HG03097 (cell line): ENCODE data around the gene B9D1.
"Not testable (repeated sequence)": the region's sequence is repeated elsewhere in the genome, so short reads cannot be mapped to it uniquely, and the experiment has no call there.

Source experiments
- ATAC-seq: cut with Tn5 transposase; IDR thresholded peaks from one replicate; pipeline ENCODE4 v1.9.1; 2021; ENCODE audit not compliant: unreplicated experiment, low FRiP score

B9D1 gene

DNA sequence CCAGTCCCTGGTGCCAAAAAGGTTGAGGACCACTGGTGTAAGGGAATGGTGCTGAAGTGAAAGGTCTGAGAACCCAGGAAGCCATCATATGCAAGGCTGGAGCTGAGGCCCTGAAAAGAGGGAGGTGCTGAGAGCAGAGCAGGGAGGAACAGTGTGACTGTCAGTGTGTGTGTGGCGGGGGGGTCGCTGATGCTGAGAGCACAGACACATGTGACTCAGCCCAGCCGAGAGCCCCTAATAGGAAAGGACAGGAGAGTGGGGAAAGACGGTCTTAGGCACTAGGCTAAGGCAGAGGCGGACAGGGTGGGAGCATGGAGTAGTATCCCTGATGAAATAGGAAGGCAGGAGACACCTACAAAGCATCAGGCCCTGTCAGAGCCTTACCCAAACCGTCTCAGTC lies 1.2 kb downstream of the B9D1 start:
- ATAC-seq = no peak

DNA sequence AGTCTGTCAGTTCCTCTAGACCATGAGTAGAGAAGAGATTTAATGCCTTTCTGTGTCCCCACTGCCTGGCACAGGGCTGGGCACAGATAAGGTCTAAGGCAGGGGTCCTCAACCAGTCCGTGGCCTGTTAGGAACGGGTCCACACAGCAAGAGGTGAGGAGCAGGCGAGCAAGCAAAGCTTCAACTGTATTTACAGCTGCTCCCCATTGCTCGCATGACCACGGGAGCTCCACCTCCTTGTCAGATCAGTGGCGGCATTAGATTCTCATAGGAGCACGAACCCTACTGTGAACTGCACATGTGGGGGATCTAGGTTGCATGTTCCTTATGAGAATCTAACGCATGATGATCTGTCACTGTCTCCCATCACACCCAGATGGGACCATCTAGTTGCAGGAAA lies 1.8 kb downstream of the B9D1 start:
- no peak for ATAC-seq

DNA sequence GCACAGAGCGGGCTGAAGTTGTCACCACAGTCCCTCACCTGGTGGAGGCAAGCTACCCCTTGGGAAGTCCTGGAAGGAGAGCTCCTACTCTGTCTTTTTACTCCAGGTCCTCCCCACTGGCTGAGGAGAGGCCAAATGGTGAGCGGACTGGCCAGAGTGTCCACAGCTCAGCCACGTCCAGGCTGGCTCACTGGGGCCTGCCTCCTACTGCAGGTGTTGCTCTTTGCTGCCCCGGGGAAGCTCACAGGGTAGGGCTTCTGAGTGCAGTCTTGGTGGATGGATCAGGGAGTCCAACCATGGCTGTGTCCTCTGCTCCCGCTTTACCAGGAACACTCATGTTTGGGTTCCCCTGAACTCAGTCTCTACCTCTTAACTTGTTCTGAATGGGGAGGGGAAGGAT lies 2.7 kb downstream of the B9D1 start:
- no peak for ATAC-seq

DNA sequence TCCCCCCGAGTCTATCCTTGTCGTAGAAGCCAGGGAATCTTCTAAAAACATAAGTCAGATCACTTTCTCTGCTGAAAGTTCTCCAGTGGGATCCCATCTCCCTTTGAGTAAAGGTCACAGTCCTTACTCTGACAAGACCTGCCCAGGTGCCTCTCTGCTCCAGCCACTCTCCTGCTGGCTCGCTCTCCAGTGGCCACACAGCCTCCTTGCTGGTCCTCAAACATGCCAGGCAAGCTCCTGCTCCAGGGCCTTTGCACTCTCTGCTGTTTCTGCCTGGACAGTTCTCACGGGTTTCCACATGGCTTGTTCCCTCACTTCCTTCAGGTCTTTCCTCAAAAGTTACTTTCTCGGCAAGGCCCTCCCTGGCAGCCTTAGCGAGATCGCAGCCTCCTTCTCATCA lies 3.4 kb downstream of the B9D1 start:
- no peak for ATAC-seq

DNA sequence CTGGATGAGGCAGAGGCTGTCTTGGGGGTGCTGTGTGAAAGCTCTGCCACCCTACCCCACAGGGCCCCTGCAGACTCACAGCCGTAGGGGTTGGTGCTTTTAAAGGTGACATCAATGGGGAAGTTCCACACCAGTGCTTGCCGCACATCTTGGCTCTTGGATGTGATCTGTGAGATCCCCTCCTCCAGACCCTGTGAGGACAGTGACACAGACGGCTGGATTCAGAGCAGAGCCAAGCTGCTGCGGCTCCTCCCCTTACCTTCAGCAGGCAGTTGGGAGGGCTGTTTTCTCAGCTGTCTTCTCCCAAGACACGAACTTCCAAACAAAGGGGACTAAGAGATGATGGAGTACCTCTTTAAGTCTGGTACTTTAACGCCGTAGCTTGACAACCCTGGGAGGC lies 4.8 kb downstream of the B9D1 start:
- no peak for ATAC-seq

DNA sequence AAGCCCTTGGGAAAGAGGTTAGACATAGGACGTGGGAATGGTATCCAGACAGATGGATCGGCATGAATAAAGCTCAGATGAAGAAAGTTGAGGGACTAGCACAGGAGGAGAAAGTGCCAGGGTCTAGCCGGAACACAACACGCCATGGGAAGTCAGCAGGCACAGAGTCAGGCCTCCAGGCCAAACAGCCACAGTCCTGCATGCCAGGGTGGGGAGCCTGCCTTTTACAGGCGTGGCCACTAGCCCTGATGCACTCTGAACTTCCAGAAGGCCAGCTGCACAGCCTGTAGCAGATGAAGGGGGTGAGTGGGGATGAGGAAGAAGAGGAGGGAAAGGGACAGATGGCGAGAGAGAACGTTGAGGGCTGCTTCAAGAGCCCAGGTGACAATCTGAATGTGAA lies 5.2 kb downstream of the B9D1 start:
- no peak for ATAC-seq

DNA sequence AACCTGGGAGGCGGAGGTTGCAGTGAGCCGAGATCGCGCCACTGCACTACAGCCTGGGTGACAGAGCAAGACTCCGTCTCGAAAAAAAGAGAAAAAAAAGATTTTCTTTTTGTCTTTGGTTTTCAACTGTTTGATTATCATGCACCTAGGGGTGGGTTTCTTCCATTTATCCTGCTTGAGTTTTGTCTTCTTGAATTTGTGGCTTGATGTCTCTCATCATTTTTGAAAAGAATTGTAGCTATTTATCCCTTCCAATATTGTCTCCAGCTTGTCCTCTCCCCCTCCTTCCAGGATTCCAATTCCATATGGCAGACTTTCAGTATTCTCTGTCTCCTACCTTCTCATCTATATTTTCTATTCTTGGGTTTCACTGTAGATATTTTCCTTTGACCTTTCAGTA lies 7.8 kb downstream of the B9D1 start:
- ATAC-seq = no peak

DNA sequence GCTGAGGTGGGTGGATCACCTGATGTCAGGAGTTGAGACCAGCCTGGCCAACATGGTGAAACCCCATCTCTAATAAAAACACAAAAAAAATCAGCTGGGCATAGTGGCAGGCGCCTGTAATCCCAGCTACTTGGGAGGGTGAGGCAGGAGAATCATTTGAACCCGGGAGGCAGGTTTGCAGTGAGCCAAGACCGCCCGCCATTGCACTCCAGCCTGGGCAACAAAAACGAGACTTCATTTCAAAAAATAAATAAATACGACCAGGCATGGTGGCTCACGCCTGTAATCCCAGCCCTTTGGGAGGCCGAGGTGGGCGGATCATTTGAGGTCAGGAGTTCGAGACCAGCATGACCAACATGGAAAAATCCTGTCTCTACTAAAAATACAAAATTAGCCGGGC lies 9.1 kb downstream of the B9D1 start:
- ATAC-seq = not testable (repeated sequence)

DNA sequence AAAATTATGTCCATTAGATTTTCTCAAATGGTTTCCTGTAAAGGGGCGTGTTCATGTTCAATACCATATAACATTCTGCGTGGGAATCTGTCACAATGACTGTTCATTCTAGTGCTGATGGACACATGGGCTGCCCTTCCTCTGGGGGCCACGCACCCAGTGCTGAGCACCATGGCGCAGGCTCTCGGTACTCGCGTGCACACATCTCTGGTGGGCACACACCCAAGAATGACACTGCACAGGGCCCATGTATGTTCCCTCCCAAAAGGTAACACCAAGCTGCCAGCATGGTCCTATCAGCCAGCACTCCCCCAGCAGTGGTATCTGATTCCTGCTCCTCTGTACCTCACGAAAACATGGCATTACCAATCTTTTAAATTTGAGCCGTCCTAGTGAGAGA lies 13.7 kb downstream of the B9D1 start:
- no peak for ATAC-seq

DNA sequence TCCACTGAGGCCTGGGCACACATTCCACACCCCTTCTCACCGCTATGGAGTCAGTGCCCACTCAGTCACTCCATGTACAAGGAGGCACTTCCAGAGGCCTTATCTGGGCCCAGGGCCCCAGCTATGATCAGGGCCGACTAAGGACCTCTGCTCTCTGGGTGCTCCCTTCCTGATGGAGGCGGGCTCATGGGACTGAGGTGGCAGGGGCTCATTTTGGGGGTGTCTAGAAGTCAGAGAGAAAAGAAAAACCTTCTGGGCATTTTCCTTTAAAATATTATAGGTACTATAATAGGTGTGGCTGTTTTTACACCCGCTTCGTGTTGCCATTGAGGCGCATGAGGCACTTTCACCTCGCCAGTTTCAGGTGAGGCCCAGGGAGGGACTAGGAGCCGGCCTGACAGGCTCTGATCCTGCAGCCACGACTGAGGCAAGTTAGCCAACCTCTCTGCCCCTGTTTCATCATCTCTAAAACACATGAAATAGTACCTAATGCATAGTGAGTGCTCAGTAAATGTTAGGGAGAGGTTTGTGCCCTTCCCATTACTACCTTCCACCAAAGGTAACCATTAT lies 14.4 kb downstream of the B9D1 start:
- ATAC-seq = no peak

DNA sequence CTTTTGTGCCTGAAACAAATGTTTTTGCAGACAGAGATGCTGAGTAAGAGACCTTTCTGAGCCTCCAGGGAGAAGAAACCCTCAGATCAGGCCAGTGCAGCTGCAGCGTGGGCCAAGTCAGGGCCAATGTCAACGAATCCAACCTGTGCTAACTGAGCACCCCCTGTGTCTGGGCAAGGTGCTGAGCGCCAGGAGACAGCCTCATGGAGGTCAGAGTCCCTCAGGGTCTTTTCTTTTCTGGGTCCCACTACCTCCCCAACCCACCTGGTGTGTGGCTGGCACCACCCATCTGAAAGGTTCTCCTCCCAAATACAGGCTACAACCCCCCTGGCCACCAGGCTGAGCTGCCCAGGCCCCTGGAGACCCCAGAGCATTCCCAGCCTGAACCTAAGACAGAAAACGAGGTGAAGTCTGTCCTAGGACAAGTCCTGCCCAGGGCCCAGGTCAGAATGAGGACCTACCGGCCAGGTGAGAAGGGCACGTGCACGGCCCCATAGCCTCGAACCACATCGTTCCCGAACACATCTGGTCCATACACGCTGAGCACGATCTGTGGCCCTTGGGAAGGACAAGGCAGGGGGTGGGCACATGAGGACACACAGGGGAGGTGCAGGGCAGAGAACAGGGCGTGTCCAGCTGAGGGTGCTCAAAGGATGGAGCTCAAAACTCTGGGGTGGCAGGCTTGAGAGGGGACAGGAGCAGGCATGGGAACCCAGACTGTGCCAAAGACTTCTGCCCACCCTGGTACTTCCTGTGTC lies 15.0 kb downstream of the B9D1 start:
- ATAC-seq = no peak

DNA sequence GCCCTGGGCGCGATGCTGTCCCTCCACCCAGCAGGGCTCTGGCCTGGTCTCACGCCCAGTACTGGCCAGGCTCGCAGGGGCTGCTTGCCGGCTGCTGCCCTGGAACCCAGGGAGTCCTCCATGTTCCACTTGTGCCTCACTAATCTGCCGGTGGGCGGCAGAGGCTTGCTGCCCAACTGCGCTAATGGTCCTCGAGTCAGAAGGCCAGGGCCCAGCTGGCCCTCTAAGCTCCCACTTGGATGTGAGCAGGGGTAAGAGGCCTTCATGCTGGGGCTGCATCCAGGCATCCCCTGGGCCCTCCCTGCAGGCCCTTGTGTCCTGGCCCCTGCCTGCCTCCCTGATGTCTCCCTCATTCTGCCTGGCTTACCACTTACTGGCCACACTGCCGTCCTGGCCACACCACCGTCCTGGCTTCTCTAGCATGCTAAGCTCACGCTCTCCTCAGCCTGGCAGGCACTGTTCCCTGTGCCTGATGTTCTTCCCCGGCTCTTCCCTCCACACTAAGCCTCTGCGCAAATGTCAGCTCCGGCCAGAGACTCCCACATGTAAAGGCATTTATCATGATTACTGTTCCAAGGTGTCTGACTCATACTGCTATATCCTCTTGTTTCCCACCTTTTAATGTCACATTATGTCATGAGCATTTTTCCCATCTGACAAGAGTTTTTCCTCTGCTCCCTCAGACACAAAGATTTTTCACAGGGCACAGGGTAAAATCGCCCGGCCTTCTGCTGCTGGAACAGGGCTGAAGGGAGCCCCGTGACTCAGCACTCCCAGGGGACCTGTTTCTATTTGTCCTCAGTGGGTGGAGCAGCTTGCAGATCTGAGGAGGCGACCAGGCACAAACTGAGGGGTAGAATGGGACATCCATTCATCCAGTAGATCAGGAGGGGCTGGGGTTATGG lies 15.9 kb downstream of the B9D1 start:
- ATAC-seq = no peak

DNA sequence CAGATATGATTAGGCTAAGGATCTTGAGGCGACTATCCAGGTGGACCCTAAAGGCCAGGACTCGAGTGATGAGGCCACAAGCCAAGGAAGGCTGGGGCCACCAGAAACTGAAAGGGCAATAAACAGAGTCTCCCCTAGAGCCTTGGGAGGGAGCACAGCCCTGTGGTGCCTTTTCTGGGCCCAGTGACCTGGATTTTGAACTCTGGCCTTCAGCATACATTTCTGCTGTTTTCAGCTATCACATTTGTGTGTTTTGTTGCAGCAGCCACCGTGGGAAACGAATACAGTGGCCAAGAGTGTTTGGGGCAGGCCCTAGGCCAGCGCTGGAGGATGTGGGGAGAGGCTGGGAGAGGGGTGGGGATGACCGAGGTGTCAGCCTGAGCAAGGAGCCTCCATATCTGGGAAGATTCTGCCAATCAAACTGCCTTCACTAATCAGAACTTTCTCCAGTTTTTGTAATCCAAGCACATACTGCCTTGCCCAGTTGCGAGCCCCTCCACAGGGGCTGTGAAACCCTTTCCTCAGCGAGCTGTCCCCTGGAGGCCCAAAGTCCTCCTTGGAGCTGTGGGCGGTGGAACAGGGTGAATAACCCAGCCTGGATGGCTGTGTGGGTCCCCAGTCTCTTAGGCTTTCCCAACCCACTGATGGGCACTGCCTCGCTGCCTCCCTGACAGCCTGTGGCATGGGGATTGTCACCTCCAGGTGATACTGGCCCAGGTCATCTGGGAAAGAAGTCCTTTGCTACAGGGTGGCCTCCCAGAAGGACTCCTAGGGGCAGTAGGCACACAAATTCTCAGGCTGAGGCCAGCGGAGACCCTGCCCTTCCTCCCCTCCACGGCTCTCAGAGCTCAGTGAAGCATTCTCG lies 16.8 kb downstream of the B9D1 start:
- no peak for ATAC-seq

DNA sequence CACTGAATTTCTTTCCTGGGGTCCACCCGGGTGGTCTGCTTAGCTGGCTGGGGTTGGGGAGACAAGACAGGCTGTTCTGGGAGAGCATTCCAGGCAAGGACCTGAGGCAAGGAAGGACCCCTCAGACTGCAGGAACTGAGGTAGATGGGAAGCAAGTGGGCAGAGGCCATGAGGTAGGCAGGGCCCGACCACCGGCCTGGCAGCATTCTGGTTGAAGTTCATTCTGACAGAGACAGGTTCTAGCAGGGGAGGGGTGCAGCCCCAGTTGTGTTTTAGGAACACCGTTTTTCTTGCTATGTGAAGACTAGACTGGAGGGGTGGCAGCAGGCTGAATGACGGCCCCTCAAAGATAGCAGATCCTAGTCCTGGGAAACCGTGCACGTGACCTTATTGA lies 17.5 kb downstream of the B9D1 start:
- no peak for ATAC-seq

DNA sequence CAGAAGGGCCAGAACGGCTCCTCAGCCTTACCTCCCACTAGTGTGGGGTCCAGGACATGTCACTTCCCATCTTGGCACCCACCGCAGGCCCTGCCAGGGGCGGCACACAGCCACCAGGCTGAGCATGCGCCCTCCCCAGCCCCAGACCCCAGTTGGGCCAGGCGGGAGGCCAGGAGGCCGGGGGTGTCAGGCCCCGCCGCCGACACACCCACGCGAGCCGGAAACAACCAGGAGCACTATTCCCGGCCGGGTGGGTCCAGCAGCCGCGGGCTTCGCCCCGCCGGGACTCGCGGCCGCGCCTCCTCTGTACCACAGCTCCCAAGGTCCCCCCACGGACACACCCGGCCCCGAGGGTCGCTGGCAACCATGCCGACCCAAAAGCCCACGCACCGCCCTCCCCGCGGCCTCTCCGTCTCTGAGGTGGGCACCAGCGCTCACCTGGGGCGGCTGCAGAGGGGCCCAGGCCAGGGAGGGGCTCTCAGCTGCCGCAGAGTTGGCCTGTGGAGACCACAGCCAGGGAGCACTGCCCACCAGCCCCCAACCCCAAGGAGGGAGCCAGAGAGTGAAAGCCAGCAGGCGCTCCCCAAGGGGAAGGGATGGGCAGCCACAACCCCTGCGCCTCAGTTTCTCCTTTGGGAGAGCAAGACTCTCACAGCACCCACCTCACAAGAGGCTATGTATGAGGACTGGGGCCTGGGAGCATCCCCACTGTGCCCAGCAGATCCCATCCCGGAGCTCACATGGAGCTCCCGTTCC lies 18.0 kb downstream of the B9D1 start:
- ATAC-seq = no peak

DNA sequence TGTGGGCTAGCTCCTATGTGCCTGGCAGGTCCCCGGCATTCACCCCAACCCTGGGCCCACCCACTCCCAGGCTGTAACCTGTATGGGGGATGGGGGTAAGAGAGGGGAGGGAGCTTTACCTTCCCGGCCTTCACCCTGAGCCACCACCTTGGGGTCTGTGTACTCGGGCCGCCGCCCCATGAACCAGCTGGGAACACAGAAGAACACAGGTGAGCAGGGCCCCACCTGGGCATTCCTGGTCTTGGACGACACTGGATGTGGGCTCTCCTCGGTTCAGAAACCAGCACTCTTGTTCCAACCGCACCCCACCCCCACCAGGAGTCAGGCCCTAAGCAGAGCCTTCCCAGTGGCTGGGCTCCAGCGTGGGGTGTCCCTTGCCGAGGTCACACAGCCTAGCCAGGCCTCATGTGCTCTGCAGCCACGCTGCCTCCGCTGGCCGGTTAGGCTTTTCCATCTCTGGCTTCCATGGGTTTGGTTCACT lies 18.8 kb downstream of the B9D1 start:
- no peak for ATAC-seq

DNA sequence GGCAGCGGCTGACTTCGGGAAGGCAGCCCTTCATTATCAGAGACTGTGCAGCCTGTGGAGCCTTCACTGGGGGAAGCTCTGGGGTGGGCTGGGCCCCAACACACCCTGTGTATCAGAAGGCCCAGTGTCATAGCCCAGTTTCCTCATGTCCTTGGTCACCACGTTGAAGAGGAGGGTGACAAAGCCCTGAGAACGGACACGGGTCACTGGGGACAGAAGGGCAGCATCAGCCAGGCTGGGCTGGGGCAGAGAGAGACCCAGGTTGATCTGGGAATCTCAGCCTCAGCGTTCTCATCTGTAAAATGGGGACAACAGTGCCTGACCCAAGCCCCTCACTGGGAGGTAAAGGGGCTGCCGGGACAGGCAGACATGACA lies 19.3 kb downstream of the B9D1 start:
- no peak for ATAC-seq

DNA sequence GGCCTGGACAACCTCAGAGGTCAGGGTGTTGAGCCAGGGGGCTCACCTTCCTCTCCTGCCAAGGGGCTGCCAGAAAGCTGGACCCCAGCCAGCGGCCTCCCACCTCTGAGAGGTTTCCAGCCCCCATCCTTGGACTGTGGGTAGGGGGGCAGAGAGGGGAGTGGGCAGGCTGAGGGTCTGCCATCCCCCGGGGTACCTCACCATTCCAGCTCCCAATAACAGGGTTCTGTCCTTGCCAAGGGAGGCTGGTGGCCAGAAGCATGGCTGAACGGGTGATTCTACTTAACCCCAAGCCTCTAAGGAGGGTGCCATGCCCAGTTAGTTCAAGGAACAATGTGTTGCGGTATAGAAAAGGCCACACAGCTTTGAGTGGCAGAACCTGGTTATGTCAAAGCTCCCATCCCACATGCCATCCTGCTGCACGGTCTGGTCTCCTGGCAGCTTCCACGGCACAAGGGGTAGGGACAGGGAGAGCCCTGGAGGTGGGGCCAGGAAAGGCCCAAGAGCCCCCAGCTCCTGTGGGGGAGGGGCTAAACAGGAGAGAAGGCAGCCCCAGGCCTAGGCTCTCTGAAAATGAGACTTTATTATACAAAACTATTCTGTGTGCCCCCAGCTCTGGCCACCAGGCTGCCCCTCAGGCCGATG lies 19.8 kb downstream of the B9D1 start:
- ATAC-seq = no peak
